ENCODE results near the gene CPED1.

Gene CPED1

DNA sequence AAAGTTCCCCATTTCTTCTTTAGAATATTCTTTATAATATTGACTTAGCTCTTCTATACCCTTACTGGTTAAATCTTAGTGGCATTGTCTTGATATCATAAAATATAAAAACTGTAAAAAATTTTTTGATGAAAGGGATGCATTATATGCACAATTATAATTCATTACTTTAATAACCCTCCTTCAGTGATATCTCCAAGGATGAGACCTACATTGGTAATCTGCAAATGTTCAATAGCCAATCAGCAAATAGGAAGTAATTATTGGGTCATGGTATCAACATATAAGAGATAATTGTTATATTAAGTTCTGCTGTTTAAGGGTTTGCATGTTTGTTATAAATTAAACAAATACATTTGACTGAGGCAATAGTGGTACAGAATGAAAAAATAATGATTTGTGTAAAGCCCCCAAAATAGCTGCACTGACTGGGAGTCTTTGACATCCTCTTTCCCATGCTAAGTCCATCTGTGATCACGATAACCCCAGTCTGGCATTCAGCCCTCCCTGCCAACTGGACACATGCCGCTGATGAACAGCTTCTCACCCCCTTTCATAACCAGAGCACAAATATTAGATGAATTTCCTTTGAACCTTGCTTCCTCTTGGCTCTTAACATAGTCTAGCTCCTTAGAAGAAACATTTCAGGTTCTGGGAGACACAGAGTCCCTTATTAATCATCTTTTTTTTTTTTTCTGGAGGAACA, 169.5 kb downstream of the CPED1 start:
- Mint-ChIP-seq H3K27ac (no peak overlapping the region), H3K4me1 (no peaks in the 10 kb centered on the region), H3K4me3 (no peak overlapping the region), H3K27me3 (peaks cover 6% of the 10 kb centered on the region), H3K9me3 (no peaks in the 10 kb centered on the region), H3K36me3 (no peaks in the 10 kb centered on the region)
- DNase-seq: no peak
- CTCF ChIA-PET: no interaction called here

- CTCF ChIA-PET: no interaction called here
- no peak for DNase-seq
- no peaks in the 10 kb centered on the region for H3K36me3 Mint-ChIP-seq
- H3K9me3 Mint-ChIP-seq: no peaks in the 10 kb centered on the region
- no peaks in the 10 kb centered on the region for H3K4me1 Mint-ChIP-seq
- H3K4me3 Mint-ChIP-seq: no peak overlapping the region
- H3K27me3 Mint-ChIP-seq: peaks cover 6% of the 10 kb centered on the region
- no peak overlapping the region for H3K27ac Mint-ChIP-seq
These were observed 170.2 kb downstream of the CPED1 start for GRCh38 chr7:121158665-121159064.

DNA sequence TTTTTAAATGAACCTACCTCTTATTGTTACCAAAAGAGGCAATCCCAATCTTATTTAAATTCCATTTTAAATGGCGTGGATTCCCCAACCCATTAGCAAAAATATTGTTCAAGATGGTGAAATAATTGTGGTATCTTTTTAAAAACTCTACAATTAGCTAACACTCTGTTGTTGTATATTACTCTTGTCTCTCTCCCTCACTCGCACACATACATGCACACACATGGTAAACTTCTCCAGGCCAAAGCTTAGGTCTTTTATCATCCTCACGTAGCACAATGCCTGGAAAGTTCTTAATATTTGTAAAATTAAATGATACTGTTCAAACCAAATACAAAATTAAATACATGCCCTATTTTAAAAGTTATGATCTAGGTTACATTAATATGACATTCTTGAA, 171.0 kb downstream of the CPED1 start:
- peaks cover 6% of the 10 kb centered on the region for H3K27me3 Mint-ChIP-seq
- DNase-seq: no peak
- no peaks in the 10 kb centered on the region for H3K9me3 Mint-ChIP-seq
- CTCF ChIA-PET: interaction anchor here (0.6 kb wide), 1 partner anchor 245 kb away, joined by 3 read pairs; no protein-coding TSS in a partner anchor
- no peaks in the 10 kb centered on the region for H3K36me3 Mint-ChIP-seq
- H3K27ac Mint-ChIP-seq: no peak overlapping the region
- H3K4me1 Mint-ChIP-seq: no peaks in the 10 kb centered on the region
- H3K4me3 Mint-ChIP-seq: no peak overlapping the region

DNA sequence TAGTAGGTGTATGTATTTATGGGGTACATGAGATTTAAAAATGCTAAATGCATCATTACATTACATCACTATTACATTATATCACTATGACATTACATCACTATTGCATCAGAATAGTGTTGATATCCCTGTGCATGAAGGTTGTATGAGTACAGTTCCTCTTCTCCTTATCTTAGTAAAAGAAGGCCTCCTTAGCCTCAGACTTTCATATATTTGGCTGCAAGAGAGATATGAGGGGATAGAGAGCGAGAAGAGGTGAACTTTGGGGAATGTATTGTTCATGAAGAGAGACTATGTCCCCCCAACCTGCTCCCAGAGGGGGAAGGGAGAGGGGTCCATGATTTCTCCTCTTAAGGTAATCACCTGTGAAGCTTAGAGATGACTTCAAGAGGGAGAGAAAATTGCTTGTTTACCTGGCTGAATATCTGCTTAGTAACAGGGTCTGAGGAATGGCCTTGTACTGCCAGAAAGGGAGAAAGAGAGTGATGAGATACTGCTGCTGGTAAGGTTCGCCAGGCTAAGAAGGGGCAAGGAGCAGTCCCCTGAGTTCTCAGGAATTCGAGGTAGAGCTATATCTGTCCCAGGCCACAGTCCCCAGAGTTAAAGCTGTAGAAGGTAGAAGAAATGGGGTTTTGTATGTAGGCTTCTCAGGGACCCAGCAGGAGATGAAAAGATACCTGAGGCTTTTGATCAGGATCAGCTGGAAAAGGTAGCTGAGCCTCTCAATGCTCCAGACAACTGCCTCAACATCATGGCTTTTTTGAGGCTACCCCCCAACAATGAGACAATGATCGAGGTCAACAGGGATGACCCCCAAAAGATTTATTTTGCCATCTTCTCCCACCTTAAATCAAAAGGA, 171.9 kb downstream of the CPED1 start:
- DNase-seq: no peak
- CTCF ChIA-PET: interaction anchor here (0.6 kb wide), 1 partner anchor 246 kb away, joined by 3 read pairs; no protein-coding TSS in a partner anchor
- Mint-ChIP-seq H3K36me3 (no peaks in the 10 kb centered on the region), H3K27me3 (peaks cover 6% of the 10 kb centered on the region), H3K4me3 (no peak overlapping the region), H3K27ac (no peak overlapping the region), H3K9me3 (no peaks in the 10 kb centered on the region), H3K4me1 (no peaks in the 10 kb centered on the region)

- no peak for DNase-seq
- Mint-ChIP-seq H3K9me3 (no peaks in the 10 kb centered on the region), H3K36me3 (no peaks in the 10 kb centered on the region), H3K4me1 (no peaks in the 10 kb centered on the region), H3K4me3 (no peak overlapping the region), H3K27me3 (peaks cover 6% of the 10 kb centered on the region), H3K27ac (no peak overlapping the region)
- CTCF ChIA-PET: no interaction called here
These were observed 175.2 kb downstream of the CPED1 start for GRCh38 chr7:121163699-121164098.

- CTCF ChIA-PET: no interaction called here
- Mint-ChIP-seq H3K4me1 (no peaks in the 10 kb centered on the region), H3K27me3 (peaks cover 6% of the 10 kb centered on the region), H3K36me3 (no peaks in the 10 kb centered on the region), H3K4me3 (no peak overlapping the region), H3K27ac (no peak overlapping the region), H3K9me3 (no peaks in the 10 kb centered on the region)
- no peak for DNase-seq
These were observed 175.7 kb downstream of the CPED1 start for GRCh38 chr7:121164247-121164646.

- DNase-seq: no peak
- Mint-ChIP-seq H3K9me3 (no peaks in the 10 kb centered on the region), H3K4me1 (no peaks in the 10 kb centered on the region), H3K36me3 (no peaks in the 10 kb centered on the region), H3K4me3 (no peak overlapping the region), H3K27me3 (no peaks in the 10 kb centered on the region), H3K27ac (no peak overlapping the region)
- CTCF ChIA-PET: no interaction called here
These were observed 178.4 kb downstream of the CPED1 start for GRCh38 chr7:121166916-121167315.

GRCh38 chr7:121167971-121168370, 179.5 kb downstream of the CPED1 start:
- CTCF ChIA-PET: interaction anchor here (0.7 kb wide), 1 partner anchor 145 kb away, joined by 3 read pairs; no protein-coding TSS in a partner anchor
- H3K9me3 Mint-ChIP-seq: no peaks in the 10 kb centered on the region
- no peak overlapping the region for H3K4me3 Mint-ChIP-seq
- H3K36me3 Mint-ChIP-seq: no peaks in the 10 kb centered on the region
- H3K27ac Mint-ChIP-seq: no peak overlapping the region
- no peaks in the 10 kb centered on the region for H3K4me1 Mint-ChIP-seq
- no peaks in the 10 kb centered on the region for H3K27me3 Mint-ChIP-seq
- DNase-seq: no peak

GRCh38 chr7:121169469-121169868, 181.0 kb downstream of the CPED1 start:
- Mint-ChIP-seq H3K4me3 (no peak overlapping the region), H3K27ac (no peak overlapping the region), H3K27me3 (no peaks in the 10 kb centered on the region), H3K9me3 (no peaks in the 10 kb centered on the region), H3K36me3 (no peaks in the 10 kb centered on the region), H3K4me1 (no peaks in the 10 kb centered on the region)
- CTCF ChIA-PET: no interaction called here
- no peak for DNase-seq

DNA sequence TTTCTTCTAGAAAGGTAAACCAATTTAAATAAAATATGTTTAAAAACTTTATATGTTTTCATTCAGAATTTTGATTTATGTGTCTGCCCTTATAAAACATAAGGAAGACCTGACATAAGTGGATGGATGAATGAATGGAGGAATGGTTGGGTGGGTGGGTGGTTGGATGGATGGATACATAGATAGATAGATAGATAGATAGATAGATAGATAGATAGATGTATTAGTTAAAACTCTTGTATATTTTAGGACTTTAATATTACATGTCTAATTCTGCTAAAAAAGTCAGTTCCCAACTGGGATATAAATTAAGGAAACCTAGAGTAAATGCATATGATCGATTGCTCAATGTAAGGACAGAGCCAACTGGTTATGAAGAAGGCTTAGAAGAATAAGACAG, 184.0 kb downstream of the CPED1 start:
- Mint-ChIP-seq H3K27me3 (no peaks in the 10 kb centered on the region), H3K27ac (no peak overlapping the region)

DNA sequence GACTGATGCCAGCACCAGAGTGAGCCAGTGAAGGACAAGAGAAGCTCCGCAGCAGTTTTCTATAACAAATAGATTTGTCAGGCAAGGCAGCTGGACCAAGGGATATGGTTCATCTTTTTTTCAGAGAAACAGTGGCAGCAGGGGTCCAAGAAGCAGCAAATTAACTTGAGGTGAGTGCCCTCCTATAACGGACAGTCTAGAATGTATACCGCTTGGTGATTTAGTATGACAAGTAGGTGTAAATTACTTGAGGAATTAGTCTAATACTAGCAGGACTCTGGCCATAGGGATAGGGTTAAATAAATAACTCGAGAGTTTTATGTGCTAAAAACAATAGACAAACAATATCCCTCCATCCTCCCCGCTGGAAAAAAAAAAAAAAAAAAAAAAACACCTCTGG, 187.3 kb downstream of the CPED1 start:
- CTCF ChIA-PET: no interaction called here
- Mint-ChIP-seq H3K36me3 (no peaks in the 10 kb centered on the region), H3K27ac (no peak overlapping the region), H3K4me1 (no peaks in the 10 kb centered on the region), H3K4me3 (no peak overlapping the region), H3K27me3 (no peaks in the 10 kb centered on the region), H3K9me3 (no peaks in the 10 kb centered on the region)
- DNase-seq: no peak

More for the DNA sequence above, 184.0 kb downstream of the CPED1 start:
- Mint-ChIP-seq H3K4me3 (no peak overlapping the region), H3K9me3 (no peaks in the 10 kb centered on the region), H3K36me3 (no peaks in the 10 kb centered on the region), H3K4me1 (no peaks in the 10 kb centered on the region)
- no peak for DNase-seq
- CTCF ChIA-PET: no interaction called here

- no peak for DNase-seq
- CTCF ChIA-PET: no interaction called here
- H3K27me3 Mint-ChIP-seq: peaks cover 3% of the 10 kb centered on the region
- H3K4me1 Mint-ChIP-seq: no peaks in the 10 kb centered on the region
- H3K27ac Mint-ChIP-seq: no peak overlapping the region
- H3K36me3 Mint-ChIP-seq: no peaks in the 10 kb centered on the region
- H3K9me3 Mint-ChIP-seq: no peaks in the 10 kb centered on the region
- H3K4me3 Mint-ChIP-seq: no peak overlapping the region
These were observed 189.9 kb downstream of the CPED1 start for GRCh38 chr7:121178452-121178851.

- DNase-seq: no peak
- H3K36me3 Mint-ChIP-seq: no peaks in the 10 kb centered on the region
- H3K9me3 Mint-ChIP-seq: no peaks in the 10 kb centered on the region
- peaks cover 3% of the 10 kb centered on the region for H3K27me3 Mint-ChIP-seq
- CTCF ChIA-PET: interaction anchor here (0.7 kb wide), 1 partner anchor 38 kb away, joined by 3 read pairs; no protein-coding TSS in a partner anchor
- H3K4me1 Mint-ChIP-seq: no peaks in the 10 kb centered on the region
- H3K27ac Mint-ChIP-seq: no peak overlapping the region
- H3K4me3 Mint-ChIP-seq: no peak overlapping the region
These were observed 190.5 kb downstream of the CPED1 start for GRCh38 chr7:121178869-121179497.

DNA sequence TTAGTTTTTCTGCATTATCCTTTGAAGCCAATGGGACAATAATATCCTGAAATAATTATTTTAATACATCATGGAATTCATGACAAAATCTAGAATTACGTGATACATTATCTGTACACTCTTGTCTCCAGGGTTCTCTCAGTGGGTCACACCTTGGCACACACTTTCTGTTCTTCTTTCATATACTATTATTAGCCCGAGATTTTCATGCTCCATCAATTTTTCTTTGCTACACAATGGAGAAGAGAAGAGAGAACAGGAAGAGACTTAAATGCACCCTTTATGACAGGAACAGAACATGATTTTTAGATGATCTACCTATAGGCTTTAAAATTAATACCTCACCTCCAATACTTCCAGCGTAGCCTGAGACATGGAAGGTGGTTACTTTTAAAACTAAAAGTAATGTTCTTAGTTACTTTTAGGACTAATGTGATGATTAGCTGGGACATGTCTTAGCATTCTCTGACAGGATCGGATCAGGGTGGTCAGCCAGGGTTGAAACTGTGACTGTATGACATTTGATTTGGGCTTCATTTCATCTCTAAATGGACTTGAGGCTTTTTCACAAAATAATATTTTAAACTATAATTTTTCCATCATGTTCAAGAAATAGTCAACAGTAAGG, 192.0 kb downstream of the CPED1 start:
- no peak overlapping the region for H3K27ac Mint-ChIP-seq

More for the DNA sequence above, 192.0 kb downstream of the CPED1 start:
- Mint-ChIP-seq H3K4me3 (no peak overlapping the region), H3K9me3 (no peaks in the 10 kb centered on the region), H3K27me3 (peaks cover 3% of the 10 kb centered on the region), H3K4me1 (no peaks in the 10 kb centered on the region), H3K36me3 (no peaks in the 10 kb centered on the region)
- CTCF ChIA-PET: no interaction called here
- no peak for DNase-seq
